Erythroblast (primary cell): ENCODE data around the gene EXT2.

Experiments
- GATA1 ChIP-seq: IDR thresholded peaks from 2 replicates; pipeline ENCODE4 v1.6.1; 2011; ENCODE audit warnings: low read depth, mild to moderate bottlenecking, control low read depth, low read length, moderate library complexity
- POLR2A ChIP-seq: IDR thresholded peaks from 2 replicates; pipeline ENCODE4 v1.6.1; 2011; ENCODE audit warnings: mild to moderate bottlenecking, low read length

DNA sequence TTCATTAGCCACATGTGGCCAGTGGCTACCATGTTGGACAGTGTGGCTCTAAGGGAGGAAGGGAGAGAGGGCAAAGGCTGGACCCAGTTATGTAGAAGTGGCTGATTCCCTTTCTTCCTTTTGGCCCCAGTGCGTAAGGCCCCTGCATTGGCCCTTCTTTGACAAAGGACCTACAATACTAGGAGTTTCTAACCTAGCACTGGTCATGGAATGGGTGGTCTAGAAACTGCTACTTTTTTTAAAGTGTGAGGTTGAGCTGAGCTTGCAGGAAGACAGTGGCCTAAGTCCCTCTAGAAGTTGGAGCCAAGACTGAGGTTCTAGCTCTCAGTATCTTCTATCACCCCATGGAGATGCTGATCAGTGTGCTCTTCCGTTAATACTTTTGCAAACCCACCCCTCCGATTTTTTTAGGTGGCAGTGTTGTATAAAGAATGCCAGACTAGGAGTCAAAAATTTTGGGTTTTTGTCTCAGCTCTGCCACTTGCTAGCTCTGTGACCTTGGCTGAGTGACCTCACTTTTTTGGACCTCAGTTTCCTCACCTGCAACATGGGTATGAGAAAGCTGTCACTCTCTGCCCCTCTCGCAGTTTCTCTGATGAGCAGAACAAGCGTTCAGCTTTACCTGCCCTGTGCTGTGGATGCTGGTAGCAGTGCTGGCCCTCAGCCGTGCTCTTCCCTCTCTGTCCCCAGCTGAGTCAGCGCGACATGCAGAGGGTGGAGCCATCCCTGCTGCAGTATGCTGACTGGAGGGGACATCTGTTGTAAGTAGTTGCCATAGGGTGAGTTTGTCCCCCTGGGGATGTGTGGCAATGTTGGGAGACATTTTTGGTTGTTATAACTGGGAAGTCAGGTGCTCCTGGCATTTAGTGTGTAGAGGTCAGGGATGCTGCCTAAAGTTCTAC, 22.5 kb upstream of the EXT2 start:
- TF ChIP-seq POLR2A (no peak), GATA1 (no peak)
